ENCODE results near the gene EZH1.

DNA sequence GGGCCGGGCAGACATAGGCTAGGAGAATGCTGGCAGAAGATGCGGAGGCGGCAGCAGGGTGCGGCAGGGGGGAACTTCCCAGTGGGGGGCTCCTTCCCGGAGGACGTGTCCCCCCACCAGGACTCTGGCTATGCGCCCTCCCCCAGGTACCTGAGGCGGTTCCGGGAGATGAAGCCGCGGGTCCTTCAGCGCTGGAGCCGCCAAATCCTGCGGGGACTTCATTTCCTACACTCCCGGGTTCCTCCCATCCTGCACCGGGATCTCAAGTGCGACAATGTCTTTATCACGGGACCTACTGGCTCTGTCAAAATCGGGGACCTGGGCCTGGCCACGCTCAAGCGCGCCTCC, 38.9 kb upstream of the EZH1 start:
- TF ChIP-seq, protein P1, sequence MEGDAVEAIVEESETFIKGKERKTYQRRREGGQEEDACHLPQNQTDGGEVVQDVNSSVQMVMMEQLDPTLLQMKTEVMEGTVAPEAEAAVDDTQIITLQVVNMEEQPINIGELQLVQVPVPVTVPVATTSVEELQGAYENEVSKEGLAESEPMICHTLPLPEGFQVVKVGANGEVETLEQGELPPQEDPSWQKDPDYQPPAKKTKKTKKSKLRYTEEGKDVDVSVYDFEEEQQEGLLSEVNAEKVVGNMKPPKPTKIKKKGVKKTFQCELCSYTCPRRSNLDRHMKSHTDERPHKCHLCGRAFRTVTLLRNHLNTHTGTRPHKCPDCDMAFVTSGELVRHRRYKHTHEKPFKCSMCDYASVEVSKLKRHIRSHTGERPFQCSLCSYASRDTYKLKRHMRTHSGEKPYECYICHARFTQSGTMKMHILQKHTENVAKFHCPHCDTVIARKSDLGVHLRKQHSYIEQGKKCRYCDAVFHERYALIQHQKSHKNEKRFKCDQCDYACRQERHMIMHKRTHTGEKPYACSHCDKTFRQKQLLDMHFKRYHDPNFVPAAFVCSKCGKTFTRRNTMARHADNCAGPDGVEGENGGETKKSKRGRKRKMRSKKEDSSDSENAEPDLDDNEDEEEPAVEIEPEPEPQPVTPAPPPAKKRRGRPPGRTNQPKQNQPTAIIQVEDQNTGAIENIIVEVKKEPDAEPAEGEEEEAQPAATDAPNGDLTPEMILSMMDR (IDR thresholded peaks at IDR 0.05 in 4 of 5, conservative IDR thresholded peaks at IDR 0.05 in 1 of 5): no peak
- TF ChIP-seq POLR2A (IDR thresholded peaks at IDR 0.05): no peak
